GM21737 (cell line): ENCODE results near the gene QRICH1.
"Not testable (repeated sequence)": the region's sequence is repeated elsewhere in the genome, so short reads cannot be mapped to it uniquely, and the experiment has no call there.

Source experiments
- ATAC-seq: cut with Tn5 transposase; IDR thresholded peaks from one replicate; pipeline ENCODE4 v1.9.1; 2021; ENCODE audit warnings: mild to moderate bottlenecking, moderate library complexity; ENCODE audit not compliant: unreplicated experiment

The QRICH1 gene

DNA sequence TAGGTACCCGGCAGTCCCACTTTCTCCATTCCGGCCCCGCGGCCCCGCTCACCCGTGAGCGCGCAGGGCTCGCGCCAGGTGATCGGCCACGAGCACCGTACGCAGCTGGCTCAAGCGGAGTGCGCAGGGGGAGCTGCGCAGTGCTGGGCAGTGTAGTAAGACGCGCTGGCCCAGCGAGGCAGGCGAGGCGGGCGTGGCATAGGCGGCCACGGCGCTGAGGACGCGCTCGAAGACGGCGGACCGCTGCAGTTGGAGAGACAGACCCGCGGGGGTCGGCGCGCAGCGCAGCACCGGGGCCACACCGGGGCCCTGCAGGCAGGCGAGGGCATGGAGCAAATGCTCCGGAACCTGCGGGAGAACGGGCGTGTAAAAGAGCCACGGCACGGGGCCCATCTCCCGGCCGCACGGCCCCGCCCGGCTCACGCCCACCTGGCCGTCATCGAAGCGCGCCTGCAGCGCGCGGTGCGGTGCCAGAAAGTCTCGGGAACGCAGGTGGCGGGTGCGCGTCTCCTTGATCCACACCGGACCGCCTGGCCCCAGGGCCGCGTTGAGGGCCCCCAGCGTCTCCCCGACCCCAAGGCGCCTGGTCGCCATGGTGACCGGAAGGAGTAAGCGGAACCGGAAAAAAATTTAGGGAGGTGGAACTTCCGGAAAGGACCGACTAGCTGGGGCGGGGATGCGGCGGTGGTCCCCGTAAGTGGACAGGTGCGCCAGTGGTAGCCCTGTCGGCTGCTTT, 75.7 kb downstream of the QRICH1 start, which contains the start of gene DALRD3:
TSS of gene DALRD3 (minus strand) at position 610 of the 736 bp plus-strand sequence. CDS start at position 594, 16 bp downstream.
- no peak for ATAC-seq

DNA sequence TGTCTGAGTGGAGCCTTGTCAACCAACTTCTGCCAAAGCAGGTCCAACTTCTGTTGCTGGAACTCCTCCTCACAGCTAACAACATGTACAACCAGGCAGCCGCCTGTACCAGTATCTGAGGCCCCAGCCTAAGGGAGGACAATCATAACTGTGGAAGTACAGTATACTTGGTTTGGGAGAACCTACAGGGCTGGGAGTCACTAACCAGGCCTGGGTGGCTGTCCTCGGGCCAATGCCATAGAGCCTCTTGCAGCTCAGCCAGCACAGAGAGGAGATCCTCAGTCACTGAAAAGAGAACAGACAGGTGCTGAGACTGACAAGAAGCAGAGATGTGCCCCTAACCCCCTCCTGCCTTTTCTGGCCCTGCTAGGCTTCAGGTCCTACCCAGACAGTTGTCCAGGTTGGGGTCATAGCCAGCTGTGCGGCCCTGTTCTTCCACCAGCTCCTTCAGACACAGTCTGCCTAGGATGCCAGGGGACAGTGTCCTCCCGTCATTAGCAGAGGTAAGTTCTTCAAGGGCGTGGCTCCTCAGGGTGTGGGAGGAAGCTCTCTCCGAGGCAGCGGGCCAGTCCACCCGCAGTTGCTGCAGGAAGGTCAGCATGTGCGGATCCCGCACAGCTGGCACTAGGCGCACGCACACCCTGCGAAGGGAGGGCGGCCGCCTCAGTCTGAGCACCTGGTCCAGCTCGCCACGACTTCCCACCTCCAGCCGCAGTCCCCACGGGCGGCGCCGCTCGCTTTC, 76.5 kb downstream of the QRICH1 start:
- ATAC-seq, result no peak

DNA sequence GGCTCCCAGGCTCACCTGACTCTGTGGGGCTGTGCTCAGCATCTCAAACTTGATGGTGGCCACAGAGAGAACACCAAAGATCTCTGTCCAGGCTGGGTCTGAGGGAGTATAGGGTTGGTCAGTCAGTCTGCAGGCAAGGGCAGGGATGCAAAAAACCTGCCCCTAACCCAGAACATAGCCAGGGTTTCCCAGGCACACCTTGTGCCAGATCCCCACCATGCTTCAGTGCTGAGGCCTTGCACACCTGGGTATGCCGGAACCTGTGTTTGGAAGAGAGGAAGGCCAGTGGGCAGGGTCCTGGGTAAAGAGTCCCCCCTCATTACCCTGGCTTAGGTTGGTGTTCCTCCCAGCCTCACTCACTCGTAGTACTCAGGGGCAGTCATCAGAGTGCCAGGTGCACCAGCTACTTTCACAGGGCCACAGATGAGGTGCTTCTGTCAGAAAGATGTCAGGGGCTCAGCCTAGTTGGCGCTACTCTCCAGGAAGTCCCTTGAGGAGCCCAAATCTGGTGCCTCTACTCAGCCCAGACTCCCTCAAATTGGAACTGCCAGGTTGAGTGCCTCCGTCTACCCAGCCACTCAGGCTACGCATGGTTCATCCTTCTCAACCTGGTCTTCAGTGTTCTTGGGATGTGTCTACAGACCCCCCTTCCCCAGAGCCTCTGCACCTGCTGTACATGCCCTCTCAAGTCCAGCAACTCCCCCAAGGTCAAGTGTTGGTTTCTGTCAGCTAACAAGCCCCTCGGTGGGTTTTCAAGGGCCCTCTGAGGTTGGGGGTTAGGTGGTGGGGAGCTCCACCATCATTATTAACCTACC, 77.2 kb downstream of the QRICH1 start:
- no peak for ATAC-seq

- ATAC-seq, result no peak
Measured at GRCh38 chr3:49015765-49016164, 78.1 kb downstream of the QRICH1 start.

GRCh38 chr3:49015072-49015471, 78.8 kb downstream of the QRICH1 start:
- ATAC-seq, result no peak

DNA sequence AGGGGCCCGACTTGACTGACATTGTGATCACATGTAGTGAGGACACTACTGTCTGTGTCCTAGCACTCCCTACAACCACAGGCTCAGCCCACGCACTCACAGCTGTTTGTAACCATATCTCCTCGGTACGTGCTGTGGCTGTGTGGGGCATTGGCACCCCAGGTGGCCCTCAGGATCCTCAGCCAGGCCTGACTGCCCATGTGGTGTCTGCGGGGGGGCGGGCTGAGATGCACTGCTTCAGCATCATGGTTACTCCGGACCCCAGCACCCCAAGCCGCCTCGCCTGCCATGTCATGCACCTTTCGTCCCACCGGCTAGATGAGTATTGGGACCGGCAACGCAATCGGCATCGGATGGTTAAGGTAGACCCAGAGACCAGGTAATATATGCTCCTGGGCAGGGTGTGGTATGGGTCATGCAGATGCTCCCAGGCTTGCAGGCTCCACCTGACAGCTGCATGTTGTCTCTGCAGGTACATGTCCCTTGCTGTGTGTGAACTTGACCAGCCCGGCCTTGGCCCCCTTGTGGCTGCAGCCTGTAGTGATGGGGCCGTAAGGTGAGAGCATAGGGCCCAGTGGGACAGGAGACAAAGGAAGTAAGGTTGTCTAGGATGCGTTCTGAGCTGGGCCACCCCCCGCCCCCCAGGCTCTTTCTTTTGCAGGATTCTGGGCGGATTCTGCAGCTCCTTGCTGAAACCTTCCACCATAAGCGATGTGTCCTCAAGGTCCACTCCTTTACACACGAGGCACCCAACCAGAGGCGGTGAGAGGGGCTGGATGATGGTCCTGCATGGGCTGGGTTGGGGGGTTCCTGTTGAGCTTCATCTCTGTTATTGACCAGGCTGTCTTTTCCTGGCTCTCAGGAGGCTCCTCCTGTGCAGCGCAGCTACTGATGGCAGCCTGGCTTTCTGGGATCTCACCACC, 79.9 kb downstream of the QRICH1 start:
- ATAC-seq, result no peak

GRCh38 chr3:49013113-49013737, 80.6 kb downstream of the QRICH1 start:
- ATAC-seq, result no peak

DNA sequence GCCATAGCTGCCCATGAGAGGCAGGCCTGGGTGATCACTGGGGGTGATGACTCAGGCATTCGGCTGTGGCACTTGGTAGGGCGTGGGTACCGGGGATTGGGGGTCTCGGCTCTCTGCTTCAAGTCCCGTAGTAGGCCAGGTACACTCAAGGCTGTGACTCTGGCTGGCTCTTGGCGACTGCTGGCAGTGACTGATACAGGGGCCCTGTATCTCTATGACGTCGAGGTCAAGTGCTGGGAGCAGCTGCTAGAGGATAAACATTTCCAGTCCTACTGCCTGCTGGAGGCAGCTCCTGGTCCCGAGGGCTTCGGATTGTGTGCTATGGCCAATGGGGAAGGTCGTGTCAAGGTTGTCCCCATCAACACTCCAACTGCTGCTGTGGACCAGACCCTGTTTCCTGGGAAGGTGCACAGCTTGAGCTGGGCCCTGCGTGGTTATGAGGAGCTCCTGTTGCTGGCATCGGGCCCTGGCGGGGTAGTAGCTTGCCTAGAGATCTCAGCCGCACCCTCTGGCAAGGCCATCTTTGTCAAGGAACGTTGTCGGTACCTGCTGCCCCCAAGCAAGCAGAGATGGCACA, 81.3 kb downstream of the QRICH1 start:
- ATAC-seq, result no peak

DNA sequence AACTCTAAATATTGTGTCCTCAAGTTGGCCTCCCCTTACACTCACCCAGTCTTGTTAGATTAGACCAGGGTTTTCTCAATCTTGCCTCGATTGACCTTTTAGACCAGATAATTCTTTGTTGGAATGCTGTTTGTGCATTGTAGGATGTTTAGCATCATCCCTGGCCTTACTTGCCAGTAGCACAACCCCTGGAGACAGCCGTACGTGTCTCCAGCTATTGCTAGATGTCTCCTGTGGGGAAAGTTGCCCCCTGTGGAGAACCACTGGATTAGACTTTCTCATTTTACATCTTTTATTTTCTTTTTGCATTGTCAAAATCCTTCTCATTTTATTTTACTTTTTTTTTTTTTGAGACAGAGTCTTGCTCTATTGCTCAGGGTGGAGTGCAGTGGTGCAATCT, 84.5 kb downstream of the QRICH1 start:
- no peak for ATAC-seq

GRCh38 chr3:49008627-49009026, 85.2 kb downstream of the QRICH1 start:
- not testable (repeated sequence) for ATAC-seq

GRCh38 chr3:49007771-49008528, 85.9 kb downstream of the QRICH1 start:
- peak; percentile 43 for ATAC-seq

DNA sequence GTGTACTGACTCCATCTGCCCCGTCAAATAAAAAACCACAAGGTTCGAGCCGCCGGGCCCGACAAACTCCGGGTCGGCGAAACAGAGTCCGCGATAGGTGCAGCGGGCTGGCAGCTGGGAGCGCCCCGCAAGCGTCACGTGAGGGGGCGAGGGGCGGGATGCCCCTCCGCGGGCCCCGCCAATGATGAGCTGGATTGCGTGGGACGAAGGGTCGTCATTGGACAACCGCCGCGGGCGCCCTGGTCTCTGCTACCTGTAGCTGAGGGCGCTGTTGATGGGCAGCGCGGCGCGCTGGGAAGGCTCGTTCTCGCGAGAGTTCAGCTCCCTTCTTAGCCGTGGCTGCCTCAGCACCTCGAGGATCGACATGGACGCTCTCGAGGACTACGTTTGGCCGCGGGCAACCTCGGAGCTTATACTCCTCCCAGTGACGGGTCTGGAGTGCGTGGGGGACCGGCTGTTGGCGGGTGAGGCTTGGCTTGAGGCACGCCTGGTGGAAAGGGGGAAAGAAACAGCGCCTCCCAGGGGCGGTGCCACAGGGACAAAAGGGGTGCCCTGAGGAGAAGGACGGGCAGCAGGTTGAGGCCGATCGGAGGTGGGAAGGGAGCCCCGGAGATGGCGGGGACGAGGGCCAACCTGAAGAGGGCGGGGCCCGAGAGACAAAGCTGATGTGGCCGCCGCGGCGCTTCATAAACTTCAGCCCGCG, 86.7 kb downstream of the QRICH1 start, which contains the start of gene WDR6:
TSS of gene WDR6 (plus strand) at position 324 of the 703 bp plus-strand sequence. CDS start at position 365, 41 bp downstream.
- peak; percentile 82 for ATAC-seq

DNA sequence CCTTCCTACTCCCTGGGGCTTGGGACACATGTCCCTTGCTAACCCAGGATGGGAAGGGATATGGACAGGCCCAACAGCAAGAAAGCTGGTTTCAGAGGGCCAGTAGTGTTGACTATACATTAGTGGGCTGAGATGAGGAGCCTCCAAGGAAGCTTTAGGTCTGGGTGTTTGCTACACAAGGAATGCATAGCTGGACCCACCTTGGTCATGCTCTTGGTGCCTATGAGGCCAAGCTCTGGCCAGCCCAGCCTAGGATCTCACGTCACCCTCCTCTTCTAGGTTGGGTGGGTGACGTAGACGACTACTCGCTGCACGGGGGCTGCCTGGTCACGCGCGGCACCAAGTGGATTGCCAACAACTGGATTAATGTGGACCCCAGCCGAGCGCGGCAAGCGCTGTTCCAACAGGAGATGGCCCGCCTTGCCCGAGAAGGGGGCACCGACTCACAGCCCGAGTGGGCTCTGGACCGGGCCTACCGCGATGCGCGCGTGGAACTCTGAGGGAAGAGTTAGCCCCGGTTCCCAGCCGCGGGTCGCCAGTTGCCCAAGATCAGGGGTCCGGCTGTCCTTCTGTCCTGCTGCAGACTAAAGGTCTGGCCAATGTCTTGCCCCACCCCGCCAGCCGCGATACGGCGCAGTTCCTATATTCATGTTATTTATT, 87.3 kb downstream of the QRICH1 start:
- peak; percentile 2 for ATAC-seq

- ATAC-seq, result no peak
Measured at GRCh38 chr3:49005998-49006397, 87.9 kb downstream of the QRICH1 start.

DNA sequence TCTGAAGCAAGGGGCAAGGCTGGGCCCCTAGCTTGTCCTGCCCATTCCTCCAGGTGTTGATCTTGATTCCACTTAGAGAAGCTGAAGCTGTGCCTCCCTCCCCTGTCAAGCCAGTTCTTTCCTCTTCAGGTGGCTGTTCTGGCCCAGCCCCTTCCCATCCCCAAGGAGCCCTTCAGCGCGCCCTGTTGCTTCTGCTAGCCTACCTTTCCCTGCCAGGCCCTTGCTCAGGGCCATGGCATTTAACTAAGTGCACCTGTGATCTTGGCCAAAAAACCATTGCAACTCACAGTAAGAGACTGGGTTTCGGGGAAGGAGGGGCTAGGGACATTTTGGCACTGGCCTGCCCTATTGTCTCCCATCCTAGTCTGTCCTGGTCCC, 88.6 kb downstream of the QRICH1 start:
- no peak for ATAC-seq

DNA sequence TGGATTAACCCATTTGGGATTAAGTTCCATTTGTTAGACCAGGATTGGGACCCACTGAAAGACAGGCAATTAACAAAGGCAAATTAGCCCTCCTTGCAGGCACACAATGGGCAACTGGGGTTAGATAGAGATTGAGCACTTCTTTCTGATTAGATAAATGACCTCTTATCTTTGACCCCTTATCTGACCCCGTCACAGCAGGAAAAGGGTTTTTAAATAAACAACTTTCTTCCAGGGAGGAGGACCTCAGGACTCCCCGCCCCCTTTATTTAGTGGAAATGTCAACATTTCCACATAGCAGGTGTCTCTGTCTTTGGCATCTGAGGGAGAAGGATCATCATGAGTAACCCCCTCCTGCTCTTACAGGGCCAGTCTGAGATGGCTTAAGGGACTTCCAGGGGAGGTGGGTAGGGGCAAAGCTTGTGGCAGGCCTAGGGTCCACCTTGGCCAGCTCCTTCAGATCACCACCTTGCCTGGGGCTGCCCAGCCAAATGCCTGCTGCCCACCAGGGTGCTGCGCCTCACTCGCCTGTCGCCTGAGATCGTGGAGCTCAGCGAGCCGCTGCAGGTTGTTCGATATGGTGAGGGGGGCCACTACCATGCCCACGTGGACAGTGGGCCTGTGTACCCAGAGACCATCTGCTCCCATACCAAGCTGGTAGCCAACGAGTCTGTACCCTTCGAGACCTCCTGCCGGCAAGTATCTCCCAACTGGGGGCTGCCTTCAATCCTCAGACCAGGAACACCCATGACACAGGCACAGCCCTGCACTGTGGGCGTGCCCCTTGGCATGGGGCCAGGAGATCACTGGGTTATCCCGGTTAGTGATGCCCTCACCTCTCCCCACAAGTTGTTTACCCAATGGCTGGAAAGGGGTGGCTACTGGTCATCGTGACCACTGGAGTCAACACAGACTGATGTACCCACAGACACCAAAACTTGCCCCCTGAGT, 89.2 kb downstream of the QRICH1 start:
- no peak for ATAC-seq
